HG03442 (cell line): ENCODE results near the gene UGT1A7.
"Not testable (repeated sequence)": the region's sequence is repeated elsewhere in the genome, so short reads cannot be mapped to it uniquely, and the experiment has no call there.

Experiments
- ATAC-seq: cut with Tn5 transposase; IDR thresholded peaks from one replicate; pipeline ENCODE4 v1.9.1; 2021; ENCODE audit warnings: mild to moderate bottlenecking, moderate library complexity; ENCODE audit not compliant: unreplicated experiment

UGT1A7 gene

GRCh38 chr2:233681521-233682099 lies at the start of gene UGT1A7:
Gene UGT1A7 (plus strand): TSS chr2:233681901. CDS start chr2:233681938, 37 bp downstream.
- no peak for ATAC-seq

- not testable (repeated sequence) for ATAC-seq
Measured at GRCh38 chr2:233636306-233636705, 45.4 kb upstream of the UGT1A7 start, which contains the start of gene UGT1A10. Gene UGT1A10 (plus strand): TSS chr2:233636448. CDS start chr2:233636523, 75 bp downstream.

- no peak for ATAC-seq
Measured at GRCh38 chr2:233638836-233639235, 42.9 kb upstream of the UGT1A7 start.

GRCh38 chr2:233639860-233640259 lies 41.8 kb upstream of the UGT1A7 start:
- no peak for ATAC-seq

GRCh38 chr2:233643128-233643527 lies 38.6 kb upstream of the UGT1A7 start:
- ATAC-seq, result no peak

- not testable (repeated sequence) for ATAC-seq
Measured at GRCh38 chr2:233646033-233646432, 35.7 kb upstream of the UGT1A7 start.

GRCh38 chr2:233650981-233651380 lies 30.7 kb upstream of the UGT1A7 start:
- no peak for ATAC-seq

GRCh38 chr2:233651430-233651829 lies 30.3 kb upstream of the UGT1A7 start:
- ATAC-seq, result no peak

- ATAC-seq, result no peak
Measured at GRCh38 chr2:233654501-233654900, 27.2 kb upstream of the UGT1A7 start.

GRCh38 chr2:233655043-233655442 lies 26.7 kb upstream of the UGT1A7 start:
- no peak for ATAC-seq

GRCh38 chr2:233655943-233656342 lies 25.8 kb upstream of the UGT1A7 start:
- ATAC-seq, result not testable (repeated sequence)

GRCh38 chr2:233656443-233656842 lies 25.3 kb upstream of the UGT1A7 start:
- ATAC-seq, result no peak

GRCh38 chr2:233658610-233659009 lies 23.1 kb upstream of the UGT1A7 start:
- ATAC-seq, result no peak

GRCh38 chr2:233663911-233664310 lies 17.8 kb upstream of the UGT1A7 start:
- ATAC-seq, result no peak

GRCh38 chr2:233668605-233669260 lies 13.0 kb upstream of the UGT1A7 start:
- no peak for ATAC-seq

GRCh38 chr2:233671290-233672161 lies 10.2 kb upstream of the UGT1A7 start, which contains the start of gene UGT1A9:
Gene UGT1A9 (plus strand): TSS chr2:233671898. CDS start chr2:233671935, 37 bp downstream.
- ATAC-seq, result no peak

GRCh38 chr2:233672886-233673285 lies 8.8 kb upstream of the UGT1A7 start:
- no peak for ATAC-seq

GRCh38 chr2:233673896-233674295 lies 7.8 kb upstream of the UGT1A7 start:
- ATAC-seq, result no peak

- no peak for ATAC-seq
Measured at GRCh38 chr2:233674314-233674713, 7.4 kb upstream of the UGT1A7 start.

GRCh38 chr2:233674995-233675394 lies 6.7 kb upstream of the UGT1A7 start:
- no peak for ATAC-seq

- ATAC-seq, result no peak
Measured at GRCh38 chr2:233676046-233676445, 5.7 kb upstream of the UGT1A7 start.
